HepG2 (cell line): ENCODE results near the gene ANKRD29. TPM values are rescaled to one million over a fixed set of nuclear protein-coding genes. Genes with fewer than 3 reads are reported as not detected.

Experiments
- ATAC-seq: fragments of 200-7000 bp; cut with Tn5 transposase; 3 replicates; pipeline ENCODE4 v1.9.1; 2020; ENCODE audit warnings: mild to moderate bottlenecking, moderate library complexity
- Bru-seq: library from RNA; stranded (reverse); fragments of 400-500 nt; gene quantifications from one replicate; lab custom pipeline; 2021; lab: Mats Ljungman, UMichigan
- BruChase-seq, 2 experiments: library from RNA; stranded (reverse); fragments of 400-500 nt; gene quantifications; one replicate each; lab custom pipeline; 2021; lab: Mats Ljungman, UMichigan
- BruUV-seq: library from RNA; stranded (reverse); fragments of 400-500 nt; replicated peaks from 2 replicates; lab custom pipeline; 2021; lab: Mats Ljungman, UMichigan
- CTCF ChIA-PET: fragments of 300-600 bp; formaldehyde crosslinking; extraction: SDS; loops from one replicate; lab custom pipeline; 2021; ENCODE audit warnings: low total read pairs, inconsistent platforms, low intra/inter-chr PET ratio; lab: Yijun Ruan, JAX
- POLR2A ChIA-PET: fragments of 350-600 bp; sonication (Branson Sonifier 250); formaldehyde crosslinking; loops from one replicate; lab custom pipeline; 2020; ENCODE audit warnings: antibody characterized with exemption, inconsistent platforms; lab: Yijun Ruan, JAX
- DNase-seq: peaks from one replicate; pipeline ENCODE4 v3.0.0-alpha.2; 2015; ENCODE audit warnings: low spot score
- FAIRE-seq: peaks from 3 replicates; lab custom pipeline; 2011; peaks lifted over from hg19 to GRCh38; lab: Jason Lieb, UNC
- H2AFZ ChIP-seq: one replicate; pipeline ENCODE4 v1.6.1; 2011; ENCODE audit warnings: low read length, inconsistent platforms
- H3K27ac ChIP-seq: fragments of 300-600 bp; 3 replicates; pipeline ENCODE4 v1.8.0; 2011; ENCODE audit warnings: mixed run types, mild to moderate bottlenecking, mixed read lengths, low read length, inconsistent platforms; ENCODE audit not compliant: insufficient read depth; ENCODE audit errors: extremely low read length
- H3K27me3 ChIP-seq, 2 experiments: fragments of 200-600 bp in 1 of 2; 2 replicates in 1 of 2; 3 replicates in 1 of 2; pipeline versions ENCODE4 v1.6.0 to v1.8.0; 2011; ENCODE audit warnings: low read length in 2 of 2, mild to moderate bottlenecking in 2 of 2, moderate library complexity in 2 of 2, inconsistent platforms in 1 of 2; ENCODE audit not compliant: insufficient read depth in 2 of 2, control insufficient read depth in 1 of 2
- H3K36me3 ChIP-seq, 2 experiments: fragments of 200-600 bp in 1 of 2; replicated peaks in 1 of 2; 2 replicates in 1 of 2; 3 replicates in 1 of 2; pipeline versions ENCODE4 v1.5.1 to v1.8.0; 2011; ENCODE audit warnings: low read length in 2 of 2, inconsistent platforms in 1 of 2; ENCODE audit not compliant: insufficient read depth in 2 of 2, control insufficient read depth in 1 of 2
- H3K4me1 ChIP-seq: 2 replicates; pipeline ENCODE4 v1.5.1; 2012; ENCODE audit warnings: low read length, inconsistent platforms; ENCODE audit not compliant: insufficient read depth
- H3K4me2 ChIP-seq: 2 replicates; pipeline ENCODE4 v1.6.0; 2011; ENCODE audit warnings: low read depth, low read length, inconsistent platforms
- H3K4me3 ChIP-seq, 3 experiments: fragments of 200-600 bp in 1 of 3; sonication (generic), shearing (Covaris generic) in 1 of 3; replicated peaks in 1 of 3; 2 replicates each; pipeline ENCODE4 v1.5.1; 2011 to 2016; ENCODE audit warnings: low read length in 3 of 3, inconsistent platforms in 2 of 3, low read depth in 2 of 3, mild to moderate bottlenecking in 2 of 3, control low read depth in 1 of 3, mixed read lengths in 1 of 3; ENCODE audit not compliant: insufficient read depth in 1 of 3
- H3K79me2 ChIP-seq: one replicate; pipeline ENCODE4 v1.6.1; 2011; ENCODE audit warnings: low read length, inconsistent platforms; ENCODE audit not compliant: insufficient read depth
- H3K9ac ChIP-seq: 2 replicates; pipeline ENCODE4 v1.6.0; 2011; ENCODE audit warnings: mild to moderate bottlenecking, low read depth, low read length, inconsistent platforms; ENCODE audit not compliant: insufficient read depth
- H3K9me3 ChIP-seq: 2 replicates; pipeline ENCODE4 v1.5.1; 2012; ENCODE audit warnings: mild to moderate bottlenecking, low read length
- H4K20me1 ChIP-seq: 2 replicates; pipeline ENCODE4 v1.6.0; 2011; ENCODE audit warnings: inconsistent platforms, mild to moderate bottlenecking, low read length, moderate library complexity; ENCODE audit not compliant: insufficient read depth
- CHD2 ChIP-seq: IDR thresholded peaks from 2 replicates; pipeline ENCODE4 v1.6.1; 2011; ENCODE audit warnings: low read depth, low read length, improper control_type of control experiment
- EZH2 ChIP-seq: conservative IDR thresholded peaks from 2 replicates; pipeline ENCODE4 v1.6.1; 2012; ENCODE audit warnings: mild to moderate bottlenecking, low read depth, low read length, moderate library complexity
- GATA4 ChIP-seq: sonication (generic); IDR thresholded peaks from 2 replicates; pipeline ENCODE4 v1.6.1; 2016; ENCODE audit warnings: antibody characterized with exemption, low read depth, borderline replicate concordance
- MIER3 ChIP-seq: IDR thresholded peaks from 2 replicates; pipeline ENCODE4 v1.6.1; 2016; ENCODE audit warnings: missing compliant biosample characterization, borderline replicate concordance
- MTF2 ChIP-seq: sonication (generic); formaldehyde crosslinking; IDR thresholded peaks from 2 replicates; pipeline ENCODE4 v1.5.0; 2020; ENCODE audit warnings: missing genetic modification reagents, borderline replicate concordance
- NFIB ChIP-seq: sonication (generic); formaldehyde crosslinking; IDR thresholded peaks from 2 replicates; pipeline ENCODE4 v1.9.0; 2021; ENCODE audit warnings: missing genetic modification reagents, mild to moderate bottlenecking, borderline replicate concordance
- SKI ChIP-seq: fragments of 450-650 bp; IDR thresholded peaks from one replicate; pipeline ENCODE4 v1.6.1; 2018; ENCODE audit warnings: mild to moderate bottlenecking; ENCODE audit not compliant: partially characterized antibody
- SP5 ChIP-seq: IDR thresholded peaks from 2 replicates; pipeline ENCODE4 v1.6.1; 2016; ENCODE audit warnings: low read depth, borderline replicate concordance
- ZFY ChIP-seq: sonication (generic); formaldehyde crosslinking; IDR thresholded peaks from 2 replicates; pipeline ENCODE4 v1.4.0; 2020; ENCODE audit warnings: missing genetic modification reagents
- ZNF446 ChIP-seq: sonication (generic); formaldehyde crosslinking; IDR thresholded peaks from 2 replicates; pipeline ENCODE4 v1.5.0; 2020; ENCODE audit warnings: mild to moderate bottlenecking, missing genetic modification reagents
- ZSCAN30 ChIP-seq: sonication (generic); formaldehyde crosslinking; IDR thresholded peaks from 2 replicates; pipeline ENCODE4 v1.5.0; 2020; ENCODE audit warnings: mild to moderate bottlenecking, missing genetic modification reagents
- WGBS: methylation state at CpG from one replicate; pipeline ENCODE4 v1.1.6; 2017; ENCODE audit warnings: low lambda C conversion rate; 5-methylcytosine and 5-hydroxymethylcytosine counted together
- in situ Hi-C: cut with HindIII; loops from 2 replicates; pipeline ENCODE4 v1.10.0; 2017; ENCODE audit warnings: low pct_unique_long_range_greater_than_20kb; ENCODE audit not compliant: extremely low pct_ligation_motif_present
- intact Hi-C: fragments of 100-400 bp; cut with micrococcal nuclease; formaldehyde crosslinking; loops from one replicate; pipeline ENCODE4 v1.10.0; 2022; ENCODE audit not compliant: unreplicated experiment
- long read RNA-seq, 2 experiments: library from RNA in 1 of 2; library from polyadenylated mRNA in 1 of 2; stranded (forward) in 1 of 2; unstranded in 1 of 2; transcript quantifications; one replicate each; pipeline ENCODE4 v2.0.0, GENCODE V29; 2019 to 2022
- polyA minus RNA-seq, 3 experiments: library from RNA; depleted of rRNA, polyadenylated mRNA; stranded (reverse); fragments of >200 nt; gene quantifications; 2 replicates each; pipeline ENCODE4 v1.2.3, GENCODE V29; 2011; ENCODE audit warnings: low replicate concordance in 1 of 3
- polyA plus RNA-seq, 8 experiments: library from polyadenylated mRNA; depleted of rRNA in 3 of 8; stranded (reverse) in 7 of 8; unstranded in 1 of 8; fragments of >200 nt; fragmentation: Illumina TruSeq in 4 of 8; extraction: Trizol in 4 of 8; gene quantifications; 2 replicates each; pipeline versions ENCODE4 v1.2.1 to v1.2.3, GENCODE V29; 2011 to 2016; ENCODE audit warnings: low read depth in 4 of 8, missing spikeins in 1 of 8, mixed read lengths in 1 of 8; ENCODE audit not compliant: insufficient read depth in 1 of 8
- total RNA-seq, 5 experiments: library from RNA; depleted of rRNA; stranded (reverse); fragments of >200 nt; fragmentation: Illumina TruSeq; extraction: Trizol; gene quantifications; 2 replicates each; pipeline ENCODE4 v1.2.3, GENCODE V29; 2016; ENCODE audit warnings: low read depth in 1 of 5
- TF ChIP-seq, protein P1 (sequence below): IDR thresholded peaks from 2 replicates; pipeline ENCODE4 v1.6.1; 2016; ENCODE audit warnings: missing genetic modification reagents, missing compliant biosample characterization
- TF ChIP-seq, protein P2 (sequence below): IDR thresholded peaks from 2 replicates; pipeline ENCODE4 v1.6.1; 2016; ENCODE audit warnings: low read depth, borderline replicate concordance
- TF ChIP-seq, protein P3 (sequence below): sonication (generic); formaldehyde crosslinking; IDR thresholded peaks from 2 replicates; pipeline ENCODE4 v1.5.1; 2020; ENCODE audit warnings: mild to moderate bottlenecking, missing genetic modification reagents, moderate library complexity

Gene ANKRD29
- total RNA-seq (2016; rRNA removed; fragmentation: Illumina TruSeq; extraction: Trizol) (not detected in 2 replicates), polyA plus RNA-seq (2011; rRNA removed) (0.05 TPM in 1 of 2 replicates, not detected in the other), polyA minus RNA-seq (2011; rRNA and poly(A)+ RNA removed; ENCODE audit: low replicate concordance) (20.8 TPM in 1 of 2 replicates, not detected in the other), Bru-seq, nascent RNA (percentile 5 among the genes with signal in this experiment), BruChase-seq, experiment 1, labeled RNA remaining after a 6-hour chase (percentile 2 among the genes with signal in this experiment), BruChase-seq, experiment 2, labeled RNA remaining after a 2-hour chase (percentile 8 among the genes with signal in this experiment)
- total RNA-seq (2016; cell fraction: cytosol; rRNA removed; fragmentation: Illumina TruSeq; extraction: Trizol; ENCODE audit: low read depth) = 0.30 TPM in 1 of 2 replicates, not detected in the other
- total RNA-seq (2016; cell fraction: insoluble cytoplasmic fraction; rRNA removed; fragmentation: Illumina TruSeq; extraction: Trizol) = not detected in 2 replicates
- 0.24 and 0.40 TPM in 2 replicates for total RNA-seq (2016; cell fraction: membrane; rRNA removed; fragmentation: Illumina TruSeq; extraction: Trizol)
- not detected in 2 replicates for total RNA-seq (2016; cell fraction: nucleus; rRNA removed; fragmentation: Illumina TruSeq; extraction: Trizol)
- 0.05 TPM in 1 of 2 replicates, not detected in the other for polyA plus RNA-seq (2011; cell fraction: cytosol; rRNA removed)
- 0.27 and 0.35 TPM in 2 replicates for polyA plus RNA-seq (2011; cell fraction: nucleus; rRNA removed)
- not detected in 2 replicates for polyA plus RNA-seq (2012)
- polyA plus RNA-seq (2016; cell fraction: cytosol; fragmentation: Illumina TruSeq; extraction: Trizol; ENCODE audit: low read depth) = not detected in 2 replicates
- not detected in 2 replicates for polyA plus RNA-seq (2016; cell fraction: insoluble cytoplasmic fraction; fragmentation: Illumina TruSeq; extraction: Trizol; ENCODE audit: low read depth)
- not detected in 2 replicates for polyA plus RNA-seq (2016; cell fraction: membrane; fragmentation: Illumina TruSeq; extraction: Trizol; ENCODE audit: low read depth)
- polyA plus RNA-seq (2016; cell fraction: nucleus; fragmentation: Illumina TruSeq; extraction: Trizol; ENCODE audit: insufficient read depth, low read depth) = 0.21 and 0.36 TPM in 2 replicates
- not detected in 2 replicates for polyA minus RNA-seq (2011; cell fraction: cytosol; rRNA and poly(A)+ RNA removed)
- 0.64 TPM in 1 of 2 replicates, not detected in the other for polyA minus RNA-seq (2011; cell fraction: nucleus; rRNA and poly(A)+ RNA removed)
- long read RNA-seq, experiment 1 = 0 reads
- long read RNA-seq, experiment 2 = 0 reads

DNA sequence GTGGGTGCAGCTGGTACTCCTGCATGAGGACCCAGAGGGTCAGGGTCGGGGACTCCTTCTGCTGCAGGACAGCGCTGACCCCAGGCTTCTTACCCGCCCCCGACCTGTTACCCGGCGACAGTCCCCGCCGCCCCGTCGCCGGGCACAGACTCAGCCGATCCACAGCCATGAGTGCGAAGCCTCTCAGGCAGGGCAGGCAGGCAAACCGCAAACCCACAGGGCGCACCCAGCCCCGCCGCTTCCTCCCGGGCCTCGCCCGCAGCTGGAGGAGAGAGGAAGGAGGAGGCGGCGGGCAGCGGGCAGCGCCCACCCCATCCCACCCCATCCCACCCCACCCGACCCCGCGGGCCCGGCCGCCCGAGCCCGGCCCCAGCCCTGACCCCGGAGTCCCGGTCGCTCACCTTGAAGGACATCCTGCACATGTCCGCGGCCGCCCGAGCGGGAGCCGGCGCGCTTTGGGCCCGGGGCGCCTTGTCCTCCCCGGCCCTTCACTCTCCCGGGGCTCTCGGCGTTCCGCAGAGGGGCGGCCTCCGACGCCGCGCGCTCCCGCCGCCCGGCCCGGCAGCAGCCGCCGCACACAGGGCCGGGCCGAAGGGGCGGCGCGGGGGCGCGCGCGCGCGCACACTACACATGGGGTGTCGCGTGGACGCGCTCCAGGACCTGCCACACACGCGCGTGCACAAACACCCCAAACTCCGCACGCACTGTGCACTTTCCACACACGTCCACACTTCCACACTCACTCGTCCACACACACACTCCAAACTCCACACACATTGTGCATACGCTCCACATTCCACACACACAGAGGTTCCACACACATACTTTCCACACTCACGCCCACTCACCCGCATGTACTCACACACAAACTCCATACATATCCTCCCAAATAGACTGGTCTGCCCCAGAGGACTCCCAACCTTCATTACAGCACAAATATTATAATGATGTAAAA is at the start of gene ANKRD29:
ANKRD29 (minus strand) TSS at position 603 of the 955 bp plus-strand sequence; CDS start at position 422, 181 bp downstream.
- Histone ChIP-seq H3K4me3 (peak within 1 kb of the TSS; percentile 34 to 67 (median 46)), H3K9me3 (no peaks in the 10 kb centered on the region), H3K4me1 (peaks cover 9% of the 10 kb centered on the region), H3K36me3 (no peaks in the 10 kb centered on the region), H4K20me1 (no peaks in the 10 kb centered on the region), H3K27ac (no peak within 1 kb of the TSS), H3K79me2 (no peaks in the 10 kb centered on the region), H3K9ac (peak within 1 kb of the TSS; percentile 18; the same call in 1 of the 2 replicates), H2AFZ (no peak within 1 kb of the TSS), H3K4me2 (peak within 1 kb of the TSS; percentile 91), H3K27me3 (peaks cover 3 to 36% of the 10 kb centered on the region in 2 experiments)
- no peak for DNase-seq
- ChIA-PET CTCF (no interaction called here), POLR2A (no interaction called here)
- BruUV-seq = no TSS peak
- intact Hi-C loops = no loop called here
- 4% methylated on average over 13 of the region's 86 CpGs for WGBS
- in situ Hi-C loops = no loop called here
- FAIRE-seq = no peak
- peak; percentile 85 for ATAC-seq
- TF ChIP-seq ZNF446 = no peak
- 0 out of 2 replicates have a peak, but pooled peaks have one; percentile 18 for TF ChIP-seq ZFY
- TF ChIP-seq ZSCAN30 (CRISPR knock-in tag) = no peak
- TF ChIP-seq EZH2 = peak; percentile 89
- no peak for TF ChIP-seq GATA4
- TF ChIP-seq, protein P1, sequence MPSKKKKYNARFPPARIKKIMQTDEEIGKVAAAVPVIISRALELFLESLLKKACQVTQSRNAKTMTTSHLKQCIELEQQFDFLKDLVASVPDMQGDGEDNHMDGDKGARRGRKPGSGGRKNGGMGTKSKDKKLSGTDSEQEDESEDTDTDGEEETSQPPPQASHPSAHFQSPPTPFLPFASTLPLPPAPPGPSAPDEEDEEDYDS = no peak
- TF ChIP-seq SKI = no peak
- TF ChIP-seq MIER3 (CRISPR knock-in tag) = no peak
- TF ChIP-seq NFIB (CRISPR knock-in tag) = no peak
- TF ChIP-seq MTF2 (CRISPR knock-in tag) = 0 out of 2 replicates have a peak, but pooled peaks have one; percentile 56
- TF ChIP-seq SP5 (CRISPR knock-in tag) = no peak
- TF ChIP-seq, protein P2, sequence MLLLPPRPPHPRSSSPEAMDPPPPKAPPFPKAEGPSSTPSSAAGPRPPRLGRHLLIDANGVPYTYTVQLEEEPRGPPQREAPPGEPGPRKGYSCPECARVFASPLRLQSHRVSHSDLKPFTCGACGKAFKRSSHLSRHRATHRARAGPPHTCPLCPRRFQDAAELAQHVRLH (CRISPR knock-in tag) = no peak
- TF ChIP-seq, protein P3, sequence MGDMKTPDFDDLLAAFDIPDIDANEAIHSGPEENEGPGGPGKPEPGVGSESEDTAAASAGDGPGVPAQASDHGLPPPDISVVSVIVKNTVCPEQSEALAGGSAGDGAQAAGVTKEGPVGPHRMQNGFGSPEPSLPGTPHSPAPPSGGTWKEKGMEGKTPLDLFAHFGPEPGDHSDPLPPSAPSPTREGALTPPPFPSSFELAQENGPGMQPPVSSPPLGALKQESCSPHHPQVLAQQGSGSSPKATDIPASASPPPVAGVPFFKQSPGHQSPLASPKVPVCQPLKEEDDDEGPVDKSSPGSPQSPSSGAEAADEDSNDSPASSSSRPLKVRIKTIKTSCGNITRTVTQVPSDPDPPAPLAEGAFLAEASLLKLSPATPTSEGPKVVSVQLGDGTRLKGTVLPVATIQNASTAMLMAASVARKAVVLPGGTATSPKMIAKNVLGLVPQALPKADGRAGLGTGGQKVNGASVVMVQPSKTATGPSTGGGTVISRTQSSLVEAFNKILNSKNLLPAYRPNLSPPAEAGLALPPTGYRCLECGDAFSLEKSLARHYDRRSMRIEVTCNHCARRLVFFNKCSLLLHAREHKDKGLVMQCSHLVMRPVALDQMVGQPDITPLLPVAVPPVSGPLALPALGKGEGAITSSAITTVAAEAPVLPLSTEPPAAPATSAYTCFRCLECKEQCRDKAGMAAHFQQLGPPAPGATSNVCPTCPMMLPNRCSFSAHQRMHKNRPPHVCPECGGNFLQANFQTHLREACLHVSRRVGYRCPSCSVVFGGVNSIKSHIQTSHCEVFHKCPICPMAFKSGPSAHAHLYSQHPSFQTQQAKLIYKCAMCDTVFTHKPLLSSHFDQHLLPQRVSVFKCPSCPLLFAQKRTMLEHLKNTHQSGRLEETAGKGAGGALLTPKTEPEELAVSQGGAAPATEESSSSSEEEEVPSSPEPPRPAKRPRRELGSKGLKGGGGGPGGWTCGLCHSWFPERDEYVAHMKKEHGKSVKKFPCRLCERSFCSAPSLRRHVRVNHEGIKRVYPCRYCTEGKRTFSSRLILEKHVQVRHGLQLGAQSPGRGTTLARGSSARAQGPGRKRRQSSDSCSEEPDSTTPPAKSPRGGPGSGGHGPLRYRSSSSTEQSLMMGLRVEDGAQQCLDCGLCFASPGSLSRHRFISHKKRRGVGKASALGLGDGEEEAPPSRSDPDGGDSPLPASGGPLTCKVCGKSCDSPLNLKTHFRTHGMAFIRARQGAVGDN (CRISPR knock-in tag) = peak; percentile 22; the same call in 1 of the 2 replicates
- no peak for TF ChIP-seq CHD2
